Inferior parietal cortex (tissue), 1 donor: Measurements from ENCODE around the gene MARVELD2.
A peak's percentile ranks its signal among the peaks of the same experiment; 100 is the strongest.
"Not testable (repeated sequence)": the region's sequence is repeated elsewhere in the genome, so short reads cannot be mapped to it uniquely, and the experiment has no call there.

Experiments
- DNase-seq: peaks from one replicate; pipeline ENCODE4 v3.0.0-alpha.2; 2016; ENCODE audit errors: extremely low spot score

The MARVELD2 gene, protein sequence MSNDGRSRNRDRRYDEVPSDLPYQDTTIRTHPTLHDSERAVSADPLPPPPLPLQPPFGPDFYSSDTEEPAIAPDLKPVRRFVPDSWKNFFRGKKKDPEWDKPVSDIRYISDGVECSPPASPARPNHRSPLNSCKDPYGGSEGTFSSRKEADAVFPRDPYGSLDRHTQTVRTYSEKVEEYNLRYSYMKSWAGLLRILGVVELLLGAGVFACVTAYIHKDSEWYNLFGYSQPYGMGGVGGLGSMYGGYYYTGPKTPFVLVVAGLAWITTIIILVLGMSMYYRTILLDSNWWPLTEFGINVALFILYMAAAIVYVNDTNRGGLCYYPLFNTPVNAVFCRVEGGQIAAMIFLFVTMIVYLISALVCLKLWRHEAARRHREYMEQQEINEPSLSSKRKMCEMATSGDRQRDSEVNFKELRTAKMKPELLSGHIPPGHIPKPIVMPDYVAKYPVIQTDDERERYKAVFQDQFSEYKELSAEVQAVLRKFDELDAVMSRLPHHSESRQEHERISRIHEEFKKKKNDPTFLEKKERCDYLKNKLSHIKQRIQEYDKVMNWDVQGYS

DNA sequence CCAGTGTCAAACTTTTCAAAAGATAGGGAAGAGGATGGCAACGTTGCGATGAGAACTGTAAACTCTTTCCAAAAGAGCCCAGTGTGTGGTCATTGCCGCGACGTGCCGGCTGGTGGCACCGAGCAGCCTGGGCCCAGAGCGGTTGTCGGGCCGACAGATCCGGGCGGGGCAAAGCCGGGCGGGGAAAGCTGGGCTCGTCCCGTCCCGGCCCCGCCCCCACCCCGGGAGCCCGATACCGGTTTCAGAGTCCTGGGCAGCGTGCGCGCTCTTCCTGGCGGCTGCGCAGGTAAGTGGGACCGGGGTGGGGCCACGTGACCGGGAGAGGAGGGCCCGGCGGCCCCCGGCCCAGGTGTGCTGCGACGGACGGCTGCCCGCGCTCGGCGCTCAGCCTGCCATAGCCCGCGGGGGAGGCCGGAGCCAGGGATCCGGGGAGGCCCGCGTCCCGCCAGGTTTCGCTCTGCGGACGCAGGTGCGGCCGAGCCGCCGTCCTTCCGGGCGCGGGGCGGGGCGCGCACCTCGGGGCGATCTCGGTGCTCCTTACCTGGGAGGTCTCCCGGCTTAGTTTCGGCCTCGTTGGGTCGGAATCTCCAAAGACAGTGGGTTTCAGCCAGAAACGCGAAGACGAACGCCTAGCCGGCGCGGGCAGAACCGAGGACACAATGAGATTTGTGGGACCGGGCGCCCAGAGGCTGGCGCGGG is at the start of gene MARVELD2:
TSS of gene MARVELD2 (plus strand) at position 232 of the 699 bp plus-strand sequence. CDS start 4,270 bp downstream, outside the sequence.
- no peak for DNase-seq

DNA sequence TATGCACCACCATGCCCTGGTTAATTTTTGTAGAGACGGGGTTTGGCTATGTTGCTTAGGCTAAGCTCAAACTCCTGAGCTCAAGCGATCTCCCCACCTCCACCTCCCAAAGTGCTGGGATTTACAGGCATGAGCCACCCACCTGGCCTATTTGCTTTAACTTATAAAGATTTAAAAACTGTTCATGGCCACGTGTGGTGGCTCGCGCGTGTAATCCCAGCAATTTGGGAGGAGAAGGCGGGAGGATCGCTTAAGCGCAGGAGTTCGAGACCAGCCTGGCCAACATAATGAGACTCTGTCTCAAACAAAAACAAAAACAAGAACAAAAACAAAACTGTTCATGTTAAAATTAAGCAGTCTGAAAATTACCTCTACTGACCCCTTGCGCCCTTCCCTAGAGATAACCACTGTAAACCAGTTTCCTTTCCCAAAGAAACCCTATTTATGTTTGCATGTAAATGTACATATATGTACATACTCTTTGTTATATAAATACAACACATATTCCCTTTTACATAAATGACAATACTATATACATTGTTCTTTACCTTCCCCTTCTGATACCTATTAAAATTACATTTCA is 47.1 kb upstream of the MARVELD2 start:
- DNase-seq: no peak

DNA sequence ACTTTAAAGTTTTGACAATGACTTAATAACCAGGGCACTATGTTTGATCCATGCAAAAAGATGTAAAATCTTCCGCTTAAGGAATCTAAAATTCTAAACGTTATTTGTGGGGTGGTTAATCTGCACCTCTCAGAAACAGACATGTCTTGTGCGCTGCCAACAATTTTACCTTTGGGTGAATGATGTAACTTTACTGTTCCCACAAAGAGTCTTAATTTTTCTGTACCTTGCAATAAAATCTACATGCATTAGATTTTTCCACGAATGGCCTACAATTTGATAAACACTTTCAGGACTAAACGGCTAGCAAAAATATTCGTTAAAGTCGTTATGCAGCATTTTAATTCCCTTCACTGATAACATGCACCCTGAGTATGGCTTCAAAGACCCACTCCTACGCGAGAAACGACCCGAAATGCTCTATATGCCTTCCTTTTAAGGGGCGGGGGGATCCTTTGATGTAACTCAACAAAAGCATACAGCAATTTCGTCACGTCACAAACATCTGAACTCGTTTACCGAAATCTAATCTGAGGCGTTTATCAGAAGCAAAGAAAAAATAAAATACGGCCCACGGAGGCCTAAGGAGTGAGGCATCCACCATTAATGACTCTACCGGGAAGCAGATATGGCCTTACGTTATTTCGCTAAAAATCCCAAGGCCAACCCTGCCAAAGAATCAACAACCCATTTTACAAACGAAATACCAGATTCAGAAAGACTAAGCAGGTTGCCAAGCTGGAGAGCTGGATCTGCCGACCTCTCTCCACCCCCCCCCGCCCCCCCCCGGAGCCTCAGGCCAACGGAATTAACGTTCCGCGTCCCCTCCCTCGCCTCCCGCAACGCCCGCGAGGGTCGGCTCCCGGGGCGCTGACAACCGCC is 46.2 kb upstream of the MARVELD2 start:
- DNase-seq: no peak

DNA sequence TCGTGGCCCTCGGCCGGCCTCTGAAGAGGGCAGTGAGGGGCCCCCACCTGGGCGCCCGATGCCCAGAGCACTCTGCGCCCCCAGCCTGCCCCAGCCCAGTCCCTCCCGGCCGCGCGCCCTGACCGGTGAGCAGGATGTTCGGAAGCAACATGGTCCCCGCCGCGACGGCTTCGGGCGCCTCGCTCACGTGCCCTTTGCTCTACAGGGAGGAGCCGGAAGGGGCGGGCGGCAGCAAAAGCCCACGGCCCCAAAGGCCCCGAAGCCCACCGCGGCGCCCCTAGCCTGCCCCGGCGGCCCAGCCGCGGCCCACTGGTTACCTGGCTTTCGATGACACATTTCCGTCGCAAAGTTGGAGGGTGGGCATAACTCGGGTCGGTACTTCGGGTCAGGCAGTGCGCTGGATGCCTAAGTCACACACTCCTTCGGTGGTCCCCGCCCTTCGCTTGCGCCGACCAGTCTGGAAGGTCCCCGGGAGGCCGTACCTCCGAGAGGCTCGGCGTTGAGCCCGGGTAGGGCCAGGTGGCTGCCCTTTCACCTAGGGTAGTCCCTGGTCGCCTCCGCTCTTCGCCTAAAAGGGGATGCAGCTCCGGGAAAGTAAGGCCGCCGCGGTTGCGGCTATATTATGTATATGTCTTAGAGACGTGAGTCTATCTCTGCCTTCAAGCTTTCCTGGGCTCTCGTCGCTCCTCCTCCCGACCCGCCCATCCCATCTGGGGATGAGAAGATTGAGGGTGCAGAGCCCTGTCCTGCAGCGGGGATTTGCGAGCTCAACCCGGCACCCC is 45.4 kb upstream of the MARVELD2 start, which contains the start of the genes AK6, RAD17 and TAF9:
TSS of gene AK6 (minus strand) at position 181 of the 782 bp plus-strand sequence. CDS start at position 151, 30 bp downstream.
TSS of gene RAD17 (plus strand) at position 479 of the 782 bp plus-strand sequence. CDS start 2,391 bp downstream, outside the sequence.
TSS of gene TAF9 (minus strand) at position 181 of the 782 bp plus-strand sequence. CDS start 3,783 bp downstream, outside the sequence.
- peak; percentile 88 for DNase-seq

DNA sequence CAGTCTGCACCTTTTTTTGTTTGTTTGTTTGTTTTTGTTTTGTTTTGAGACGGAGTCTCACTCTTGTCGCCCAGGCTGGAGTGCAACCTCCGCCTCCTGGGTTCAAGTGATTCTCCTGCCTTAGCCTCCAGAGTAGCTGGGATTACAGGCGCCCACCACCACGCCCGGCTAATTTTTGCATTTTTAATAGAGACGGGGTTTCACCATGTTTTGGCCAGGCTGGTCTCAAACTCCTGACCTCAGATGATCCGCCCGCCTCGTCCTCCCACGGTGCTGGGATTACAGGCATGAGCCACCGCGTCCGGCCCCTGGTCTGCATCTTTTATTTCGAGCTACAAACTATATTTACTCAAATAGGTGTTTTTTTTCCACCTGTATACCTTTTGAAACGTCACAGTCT is 44.6 kb upstream of the MARVELD2 start:
- DNase-seq: not testable (repeated sequence)

DNA sequence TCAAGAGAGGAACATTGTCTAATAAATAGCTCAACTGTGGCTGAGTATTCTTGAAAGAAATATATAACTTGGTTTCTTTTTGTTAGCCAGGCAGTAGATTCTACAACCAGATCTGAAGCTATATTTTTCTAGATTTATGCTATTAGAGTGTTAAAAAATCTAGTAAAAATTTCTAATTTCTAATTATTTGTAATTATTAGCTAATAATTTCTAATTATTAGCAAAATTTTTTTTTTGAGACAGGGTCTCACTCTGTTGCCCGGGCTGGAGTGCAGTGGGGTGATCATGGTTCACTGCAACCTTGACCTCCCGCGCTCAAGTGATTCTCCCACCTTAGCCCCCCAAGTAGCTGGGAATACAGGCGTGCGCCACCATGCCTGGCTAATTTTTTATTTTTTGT is 42.5 kb upstream of the MARVELD2 start:
- DNase-seq: no peak

DNA sequence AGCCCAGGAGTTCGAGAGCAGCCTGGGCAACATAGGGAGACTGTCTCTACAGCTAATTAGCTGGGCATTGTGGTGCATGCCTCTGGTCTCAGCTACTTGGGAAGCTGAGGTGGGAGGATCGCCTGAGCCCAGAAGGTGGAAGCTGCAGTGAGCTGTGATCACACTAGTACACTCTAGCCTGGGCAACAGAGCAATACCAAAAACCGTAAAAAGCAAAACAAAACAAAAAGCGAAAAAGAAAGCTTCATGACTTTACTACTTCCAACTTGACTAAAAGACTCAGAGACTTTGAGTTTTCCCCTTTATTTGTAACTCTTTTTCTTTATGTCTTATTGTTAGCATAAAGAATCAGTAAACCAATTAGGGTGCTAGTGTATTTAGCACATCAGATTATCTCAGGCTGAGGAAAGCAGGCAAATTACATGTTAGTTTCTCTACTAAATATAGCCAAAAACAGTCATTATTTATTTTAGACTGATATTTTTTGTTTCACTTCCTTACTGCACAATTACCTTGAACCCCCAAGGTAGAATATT is 39.9 kb upstream of the MARVELD2 start:
- DNase-seq: no peak

DNA sequence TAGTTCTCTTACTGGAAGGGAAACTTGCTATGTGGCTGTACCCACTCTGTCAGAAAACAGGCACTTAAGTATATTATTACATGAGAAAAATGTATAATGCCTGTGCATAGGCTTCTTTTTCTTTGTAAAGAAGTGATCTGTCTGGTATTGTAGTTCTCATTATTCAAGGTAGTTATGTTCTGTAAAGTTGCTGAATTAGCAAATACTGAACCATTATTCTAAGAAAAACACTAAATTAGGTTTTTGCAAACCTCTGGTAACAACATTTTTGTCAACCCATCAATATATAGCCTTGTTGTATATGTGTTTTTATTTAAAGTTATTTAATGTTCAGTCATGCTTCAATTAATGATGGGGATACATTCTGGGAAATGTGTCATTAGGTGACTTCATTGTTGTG is 36.5 kb upstream of the MARVELD2 start:
- no peak for DNase-seq

DNA sequence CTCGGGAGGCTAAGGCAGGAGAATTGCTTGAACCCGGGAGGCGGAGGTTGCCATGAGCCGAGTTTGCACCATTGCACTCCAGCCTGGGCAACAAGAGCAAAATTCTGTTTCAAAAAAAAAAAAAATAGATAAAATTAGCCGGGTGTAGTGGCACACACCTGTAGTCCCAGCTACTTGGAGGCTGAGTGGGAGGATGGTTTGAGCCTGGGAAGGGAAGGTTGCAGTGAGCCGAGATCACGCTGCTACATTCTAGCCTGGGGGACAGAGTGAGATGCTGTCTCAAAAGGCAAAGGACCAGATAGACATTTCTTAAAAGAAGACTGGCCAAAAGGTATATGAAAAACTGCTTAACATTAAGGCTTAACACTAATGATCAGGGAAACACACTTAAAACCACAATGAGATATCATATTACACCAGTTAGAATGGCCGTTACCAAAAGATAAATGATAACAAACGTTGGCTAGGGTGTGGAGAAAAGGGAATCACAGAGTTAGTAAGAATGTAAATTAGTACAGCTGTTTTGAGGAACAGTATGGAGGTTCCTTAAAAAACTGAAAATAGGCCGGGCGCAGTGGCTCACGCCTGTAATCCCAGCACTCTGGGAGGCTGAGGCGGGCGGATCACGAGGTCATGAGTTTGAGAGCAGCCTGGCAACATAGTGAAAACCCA is 10.1 kb upstream of the MARVELD2 start:
- DNase-seq: no peak

DNA sequence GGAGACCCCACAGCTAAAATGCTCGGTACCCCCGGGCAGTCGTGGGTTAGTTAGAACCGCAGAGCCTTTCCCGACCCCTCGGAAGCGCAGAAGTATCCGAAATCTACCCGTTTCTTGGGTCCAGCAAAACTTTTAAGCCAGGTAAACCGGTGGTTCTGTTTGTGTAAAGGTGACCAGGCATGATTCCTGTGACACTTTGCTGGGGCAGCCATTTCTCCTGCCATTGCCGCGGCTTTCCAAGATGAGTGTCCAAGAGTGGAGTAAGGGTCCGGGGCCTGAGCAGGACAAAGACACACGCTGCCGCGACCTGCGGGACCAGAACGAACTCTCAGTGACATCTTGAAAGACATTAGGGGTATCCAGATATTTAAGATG is 655 bp downstream of the MARVELD2 start:
- DNase-seq: no peak

DNA sequence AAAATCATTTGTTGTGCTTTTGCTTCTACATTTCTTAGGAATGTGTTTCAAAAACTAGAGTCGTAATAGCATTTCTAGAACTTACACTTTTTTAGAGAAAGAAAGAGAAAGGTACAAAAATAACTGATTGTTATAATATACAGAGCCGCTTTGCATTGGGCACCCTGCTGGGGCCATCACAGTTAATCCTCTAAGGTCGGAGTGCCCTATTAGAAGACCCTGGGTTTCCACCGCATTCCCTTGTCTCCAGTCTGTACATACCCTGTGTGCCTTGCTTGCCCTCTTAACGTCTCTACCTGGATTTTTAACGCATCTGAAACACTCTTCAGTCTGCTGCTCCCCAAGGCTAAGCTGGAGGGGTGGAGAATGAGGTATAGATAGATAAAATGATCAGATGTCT is 1.3 kb downstream of the MARVELD2 start:
- DNase-seq: no peak

DNA sequence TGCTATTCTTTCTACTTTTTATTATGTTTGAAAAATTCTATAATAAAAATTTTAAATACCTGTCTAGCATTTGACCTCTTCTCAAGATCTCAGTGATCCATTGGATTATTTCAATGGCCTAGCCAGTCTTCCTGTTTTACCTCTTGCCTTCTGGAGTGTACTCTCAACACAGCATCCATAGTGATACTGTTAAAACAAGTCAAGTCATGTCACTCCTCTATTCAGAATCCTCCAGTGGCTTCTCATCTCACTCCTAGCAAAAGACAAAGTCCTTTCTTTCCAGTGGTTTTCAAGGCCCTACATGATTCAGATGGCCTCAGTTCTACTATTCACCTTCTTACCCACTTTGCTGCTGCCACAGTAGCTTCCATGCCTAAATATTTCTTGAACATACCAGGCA is 1.8 kb downstream of the MARVELD2 start:
- DNase-seq: no peak

DNA sequence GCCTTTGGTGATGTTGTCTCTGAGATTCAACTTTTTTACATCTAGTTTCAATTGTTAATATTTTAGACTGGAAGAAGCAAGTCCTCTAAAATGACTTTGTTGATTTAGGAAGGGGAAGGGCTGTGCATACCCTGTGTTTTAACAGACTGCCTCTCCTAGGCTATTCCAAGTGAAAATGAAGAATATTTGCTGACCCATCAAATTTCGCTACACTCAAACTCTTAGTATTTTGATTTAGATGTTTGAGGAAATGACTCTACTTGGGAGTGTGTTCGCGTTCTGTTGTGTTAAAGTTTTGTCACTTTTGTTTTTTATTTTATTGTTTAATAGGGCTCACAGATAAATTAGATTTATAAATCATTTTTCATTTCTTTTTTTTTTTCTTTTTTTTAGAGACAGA is 3.6 kb downstream of the MARVELD2 start:
- no peak for DNase-seq

DNA sequence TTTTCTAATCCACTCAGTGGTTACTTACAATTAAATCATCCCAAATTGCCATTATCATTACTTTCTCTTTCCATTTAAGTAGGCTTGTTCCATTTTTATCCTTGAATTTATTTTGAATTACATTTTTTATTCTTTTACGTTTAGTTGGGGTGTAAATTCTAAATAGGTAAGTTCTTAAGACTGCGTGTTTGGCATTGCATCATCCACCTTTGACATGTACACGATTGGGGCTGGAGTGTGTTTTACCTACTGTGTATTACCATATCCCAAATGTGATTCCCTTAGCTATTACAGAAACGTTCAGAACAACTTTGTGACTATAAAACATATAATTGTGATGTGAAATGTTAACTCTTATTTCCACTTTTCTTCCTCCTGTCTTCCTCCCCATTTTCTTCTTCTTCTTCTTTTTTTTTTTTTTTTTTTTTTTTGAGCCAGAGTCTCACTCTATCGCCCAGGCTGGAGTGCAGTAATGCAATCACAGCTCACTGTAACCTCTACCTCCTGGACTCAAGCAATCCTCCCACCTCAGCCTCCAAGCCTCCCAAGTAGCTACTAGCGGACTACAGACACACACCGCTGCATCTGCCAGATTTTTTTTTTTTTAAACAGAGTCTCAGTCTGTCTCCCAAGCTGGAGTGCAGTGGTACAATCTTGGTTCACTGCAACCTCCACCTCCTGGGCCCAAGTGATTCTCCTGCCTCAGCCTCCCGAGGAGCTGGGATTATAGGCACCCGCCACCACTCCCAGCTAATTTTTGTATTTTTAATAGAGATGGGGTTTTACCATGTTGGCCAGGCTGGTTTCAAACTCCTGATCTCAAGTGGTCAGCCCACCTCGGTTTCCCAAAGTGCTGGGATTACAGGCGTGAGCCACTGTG is 16.7 kb downstream of the MARVELD2 start:
- DNase-seq: no peak

DNA sequence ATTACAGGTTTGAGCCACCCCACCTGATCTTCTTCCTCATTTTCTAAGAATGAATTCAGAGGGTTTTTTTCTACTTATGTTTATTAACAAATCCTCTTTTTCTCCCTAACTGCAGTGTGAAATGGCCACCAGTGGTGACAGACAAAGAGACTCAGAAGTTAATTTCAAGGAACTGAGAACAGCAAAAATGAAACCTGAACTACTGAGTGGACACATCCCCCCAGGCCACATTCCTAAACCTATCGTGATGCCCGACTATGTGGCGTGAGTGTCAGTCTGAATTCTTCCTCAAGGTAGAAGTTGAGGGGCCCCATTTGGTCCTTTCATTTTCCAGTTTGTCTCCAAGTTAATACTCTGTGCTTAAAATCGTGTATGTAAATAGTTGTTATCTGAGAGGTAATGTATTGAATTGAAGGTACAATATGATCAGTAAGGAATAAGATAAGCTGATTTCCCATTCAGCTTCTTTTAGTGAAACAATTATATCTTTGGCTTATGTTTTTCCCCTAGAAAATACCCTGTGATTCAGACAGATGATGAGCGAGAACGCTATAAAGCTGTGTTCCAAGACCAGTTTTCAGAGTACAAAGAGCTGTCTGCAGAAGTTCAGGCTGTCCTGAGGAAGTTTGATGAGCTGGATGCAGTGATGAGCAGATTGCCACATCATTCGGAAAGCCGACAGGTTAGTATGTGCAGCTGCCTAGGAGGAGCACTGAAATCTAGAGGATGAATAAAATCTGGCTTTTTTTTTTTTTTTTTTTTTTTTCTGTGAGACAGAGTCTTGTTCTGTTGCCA is 17.7 kb downstream of the MARVELD2 start:
- no peak for DNase-seq

DNA sequence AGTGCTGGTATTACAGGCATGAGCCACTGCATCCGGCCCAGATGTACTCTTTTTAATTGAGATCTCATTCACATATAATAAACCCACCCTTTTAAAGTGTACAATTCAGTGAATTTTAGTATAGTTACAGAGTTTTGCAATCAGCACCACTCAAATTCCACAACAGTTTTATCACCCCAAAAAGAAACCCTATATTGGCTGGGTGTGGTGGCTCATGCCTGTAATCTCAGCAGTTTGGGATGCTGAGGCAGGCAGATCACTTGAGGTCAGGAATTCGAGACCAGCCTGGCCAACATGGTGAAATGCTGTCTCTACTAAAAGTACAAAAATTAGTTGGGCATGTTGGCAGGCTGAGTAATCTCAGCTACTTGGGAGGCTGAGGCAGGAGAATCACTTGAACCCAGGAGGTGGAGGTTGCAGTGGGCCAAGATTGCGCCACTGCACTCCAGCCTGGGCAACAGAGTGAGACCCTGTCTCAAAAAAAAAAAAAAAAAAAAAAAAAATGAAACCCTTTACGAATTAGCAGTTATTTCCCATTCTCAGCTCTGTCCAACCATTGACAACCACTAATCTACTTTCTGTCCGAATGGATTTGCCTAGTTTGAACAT is 20.5 kb downstream of the MARVELD2 start:
- DNase-seq: not testable (repeated sequence)

DNA sequence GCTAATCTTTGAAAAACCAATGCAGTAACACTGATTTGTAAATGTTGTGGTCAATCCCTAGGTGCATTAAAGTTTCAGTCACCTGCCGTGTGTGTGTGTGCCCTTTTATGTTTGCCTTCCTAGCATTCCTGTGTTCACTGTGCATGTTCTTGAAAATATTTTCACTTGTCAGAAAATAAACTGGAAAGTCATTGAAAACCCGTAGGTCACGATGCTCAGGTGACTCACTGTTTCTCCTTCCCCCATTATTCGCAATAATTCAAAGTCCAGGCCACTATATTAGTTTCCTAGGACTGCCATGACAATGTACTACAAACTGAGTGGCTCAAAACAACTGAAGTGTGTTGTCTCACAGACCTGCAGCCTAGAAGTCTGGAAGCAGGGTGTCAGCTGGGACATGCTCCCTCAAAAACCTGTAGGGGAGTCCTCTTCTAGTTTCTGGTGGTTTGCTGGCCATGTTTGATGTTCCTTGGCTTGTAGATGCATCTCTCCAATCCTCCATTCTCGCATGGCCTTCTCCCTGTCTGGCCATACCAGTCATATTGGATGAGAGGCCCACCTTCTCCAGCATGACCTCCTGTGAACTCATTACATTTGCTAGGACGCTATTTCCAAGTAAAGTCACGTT is 29.3 kb downstream of the MARVELD2 start:
- DNase-seq: no peak
